CD4-positive, alpha-beta T cell treated with Interferon gamma for 1 hour (primary cell): ENCODE measurements around the gene ARL15.

Source experiments
- DNase-seq: peaks from one replicate; pipeline ENCODE4 v3.0.0-alpha.2; 2020

Gene ARL15

GRCh38 chr5:54243483-54244080 lies 66.8 kb downstream of the ARL15 start:
- no peak for DNase-seq

DNA sequence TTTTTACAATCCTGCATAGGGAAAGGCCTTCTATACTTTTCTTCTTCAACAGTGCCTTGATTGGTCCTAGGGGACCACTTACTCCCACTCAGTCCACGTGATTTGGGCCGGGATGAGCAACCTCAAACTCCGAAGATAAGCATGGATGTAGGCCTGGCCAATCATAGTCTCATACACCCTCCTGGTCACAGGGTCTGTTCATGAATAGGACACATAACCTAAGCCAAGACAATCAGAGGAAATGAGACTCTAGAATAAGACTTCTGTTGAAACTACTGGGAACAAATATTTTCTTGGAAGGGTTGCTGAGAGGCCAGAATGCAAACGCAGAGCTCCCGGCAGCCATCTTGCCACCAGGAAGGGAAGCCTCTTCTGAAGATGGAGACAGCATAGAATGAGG lies 68.1 kb downstream of the ARL15 start:
- DNase-seq: no peak

DNA sequence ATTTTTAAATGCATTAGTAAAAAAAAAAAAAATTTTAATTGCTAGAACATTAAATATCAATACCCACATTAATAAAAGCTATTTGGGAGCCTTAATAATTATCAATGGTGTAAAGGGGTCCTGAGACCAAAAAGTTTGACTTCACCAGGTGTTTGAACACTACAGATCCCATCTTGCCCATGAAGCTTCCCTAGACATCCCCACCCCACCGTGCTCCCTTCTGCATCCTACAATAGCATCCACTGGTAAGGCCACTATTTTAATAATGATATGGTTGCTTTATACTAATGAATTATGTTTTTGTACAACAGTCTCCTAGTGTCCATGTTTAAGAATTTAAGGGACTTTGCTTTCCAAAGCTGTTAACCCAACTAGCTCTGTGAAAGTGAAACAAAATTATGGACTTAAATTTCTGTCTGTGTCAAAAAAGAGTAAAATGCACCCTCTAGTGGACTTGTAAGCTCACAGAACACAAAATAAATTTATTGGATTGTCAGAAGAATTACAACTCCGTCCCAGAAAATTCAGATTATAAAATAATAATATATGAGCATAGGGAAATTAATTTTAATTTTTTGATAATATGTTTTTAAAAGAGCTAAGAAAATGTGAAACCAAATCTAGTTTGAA lies 76.0 kb downstream of the ARL15 start:
- DNase-seq: no peak

DNA sequence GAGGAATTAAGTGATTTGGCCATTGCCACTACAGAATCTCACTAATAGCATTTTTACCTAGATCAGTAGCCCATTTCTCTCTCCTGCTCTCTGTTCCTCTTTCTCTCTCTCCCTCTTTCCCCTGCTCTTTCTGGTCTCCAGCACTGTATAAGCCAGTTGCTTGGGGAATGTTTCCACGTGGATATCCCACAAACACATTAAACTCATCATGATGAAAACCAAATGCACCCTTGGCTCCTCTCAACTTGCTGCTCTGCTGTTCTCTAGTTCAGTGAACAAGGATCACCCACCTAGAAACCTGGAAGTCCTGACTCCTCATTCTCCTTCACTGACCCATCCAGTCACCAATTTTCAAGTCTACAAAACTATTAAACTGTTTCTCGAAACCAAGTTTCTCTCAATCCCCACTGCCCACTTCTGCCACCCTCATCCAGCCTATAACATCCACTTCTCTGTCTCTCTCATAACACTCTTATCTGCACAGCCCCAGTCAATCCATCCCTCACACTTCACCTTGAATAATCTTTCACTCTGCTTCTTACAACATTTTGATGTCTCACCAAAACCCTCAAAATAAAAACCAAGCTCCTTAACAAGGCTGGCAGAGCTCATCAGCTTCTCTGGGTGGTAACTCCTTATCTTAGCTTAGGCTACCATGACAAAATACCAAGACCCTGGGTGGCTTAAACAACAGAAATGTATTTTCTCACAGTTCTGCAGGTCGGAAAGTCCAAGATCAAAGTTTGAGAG lies 79.3 kb downstream of the ARL15 start:
- no peak for DNase-seq

DNA sequence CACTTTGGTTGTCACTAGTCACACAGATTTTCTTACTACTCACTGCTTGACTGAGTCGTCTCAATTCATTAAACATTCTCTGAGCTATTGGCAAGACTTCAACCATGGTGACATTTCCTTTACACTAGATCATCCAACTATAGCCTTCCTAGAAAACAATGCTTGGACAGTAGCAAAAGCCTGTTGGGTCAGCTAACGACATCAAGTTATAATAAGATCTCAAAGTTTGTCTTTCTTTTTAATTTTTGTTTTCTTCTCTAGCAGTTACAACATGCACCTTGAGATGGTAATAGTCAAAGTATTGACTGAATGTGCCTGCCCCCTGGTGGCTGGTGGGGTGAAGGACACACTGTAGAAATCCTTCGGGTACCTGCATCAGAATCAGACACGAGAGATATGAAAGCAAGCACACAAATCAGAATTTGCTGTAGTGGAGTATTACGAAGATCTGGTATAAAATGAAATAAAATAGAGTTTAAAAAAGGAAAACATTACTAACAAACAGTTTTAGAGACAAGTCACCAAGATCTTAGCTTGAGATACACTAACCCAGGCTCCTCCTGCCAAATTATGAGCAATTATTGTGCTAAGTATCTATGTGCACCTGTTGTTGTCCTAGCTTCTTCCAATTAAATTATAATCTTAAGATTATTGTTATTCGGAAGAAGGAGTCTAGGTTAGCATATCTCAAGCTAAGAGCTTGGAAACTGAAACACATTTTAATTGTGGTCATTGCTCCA lies 81.2 kb downstream of the ARL15 start:
- DNase-seq: peak; percentile 39

- DNase-seq: no peak
These were observed 82.6 kb downstream of the ARL15 start for GRCh38 chr5:54227759-54228158.

GRCh38 chr5:54227109-54227508 lies 83.3 kb downstream of the ARL15 start:
- DNase-seq: no peak

- DNase-seq: no peak
These were observed 84.2 kb downstream of the ARL15 start for GRCh38 chr5:54226215-54226614.

DNA sequence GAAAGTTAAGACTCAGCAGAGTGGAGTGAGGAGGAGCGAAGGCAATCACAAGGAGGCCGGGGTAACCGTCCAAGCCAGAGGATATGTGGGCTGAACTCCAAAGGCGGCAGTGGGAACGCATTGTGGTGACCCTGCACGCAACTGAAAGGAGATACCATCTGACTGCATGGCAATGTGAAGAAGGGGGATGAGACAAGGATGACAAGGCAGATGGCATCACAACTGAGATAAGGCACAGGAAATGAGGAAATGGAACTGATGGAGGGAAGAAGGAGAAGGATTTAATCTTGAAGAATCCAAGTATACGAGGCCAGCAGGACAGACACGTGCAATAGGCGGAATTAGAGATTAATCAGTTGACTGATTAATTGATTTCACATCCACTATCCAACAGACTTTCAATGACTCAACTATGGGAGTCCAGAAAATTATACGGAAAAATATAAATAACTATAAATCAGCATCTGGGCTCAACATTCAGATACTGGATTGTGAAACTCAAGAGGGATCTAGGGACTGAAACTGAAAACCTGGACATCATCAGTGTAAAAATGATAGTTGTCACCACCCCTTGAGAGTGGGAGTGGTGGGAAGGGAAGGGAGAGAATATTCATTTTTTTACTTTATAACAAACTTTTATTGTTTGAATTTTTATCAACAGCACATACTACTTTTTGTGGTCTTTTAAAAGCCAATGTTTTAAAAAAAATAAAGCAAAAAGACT lies 86.1 kb downstream of the ARL15 start:
- DNase-seq: no peak

- DNase-seq: no peak
These were observed 88.0 kb downstream of the ARL15 start for GRCh38 chr5:54222336-54222735.

DNA sequence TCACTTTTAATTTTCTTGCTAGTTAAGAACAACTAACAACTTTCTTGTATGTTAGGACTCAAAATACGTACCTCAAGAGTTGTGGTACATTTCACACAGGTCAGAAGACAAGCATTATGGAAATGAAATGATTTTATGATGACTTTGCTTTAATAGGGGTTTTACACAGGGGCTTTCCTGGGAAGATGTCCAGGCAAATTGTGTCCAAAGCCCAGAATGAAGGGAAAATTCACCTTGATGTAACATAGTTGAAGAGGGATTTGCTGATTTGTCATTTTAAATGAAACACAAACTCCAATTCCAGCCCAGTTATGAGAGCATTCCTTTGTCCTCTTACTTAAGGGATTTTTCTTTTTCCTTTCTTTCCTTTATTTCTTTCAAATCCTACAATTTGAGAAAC lies 89.2 kb downstream of the ARL15 start:
- DNase-seq: no peak

DNA sequence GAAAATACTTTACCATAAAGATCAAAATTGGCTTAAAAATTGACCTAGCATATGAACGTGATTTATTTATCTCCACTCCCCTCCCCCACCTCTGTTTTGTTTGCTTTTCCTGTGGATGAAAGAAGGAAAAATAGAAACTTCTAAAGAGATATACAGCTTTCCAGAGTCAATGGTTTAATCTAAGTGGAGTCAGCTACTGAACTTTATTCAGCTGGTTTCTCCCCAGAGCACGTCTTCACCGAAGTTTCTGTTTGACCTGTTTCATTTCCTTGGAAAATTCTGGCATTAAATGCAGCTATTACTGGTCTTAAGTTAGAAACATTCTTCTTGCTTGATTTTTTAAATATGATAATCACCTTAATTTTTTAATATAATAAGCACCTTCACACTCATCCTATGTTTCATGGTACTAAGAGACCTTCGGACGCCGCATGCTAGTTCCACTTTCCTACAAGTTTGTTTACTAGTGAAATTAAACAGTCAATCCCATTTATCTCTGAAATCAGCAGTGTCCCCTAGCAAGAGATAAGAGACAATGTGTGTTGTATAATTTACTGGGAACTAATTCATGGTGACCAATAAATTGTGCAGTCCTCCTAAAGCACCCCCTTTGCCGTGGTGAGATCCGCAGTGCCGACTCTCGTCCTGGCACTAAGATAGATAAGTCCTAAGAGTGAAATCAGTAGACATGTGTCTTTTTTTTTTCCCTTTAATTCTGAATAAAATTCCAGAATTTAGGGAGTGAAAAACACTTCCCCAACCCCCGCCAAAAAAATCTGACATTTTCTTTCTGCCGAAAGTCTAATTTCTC lies 89.9 kb downstream of the ARL15 start:
- no peak for DNase-seq

DNA sequence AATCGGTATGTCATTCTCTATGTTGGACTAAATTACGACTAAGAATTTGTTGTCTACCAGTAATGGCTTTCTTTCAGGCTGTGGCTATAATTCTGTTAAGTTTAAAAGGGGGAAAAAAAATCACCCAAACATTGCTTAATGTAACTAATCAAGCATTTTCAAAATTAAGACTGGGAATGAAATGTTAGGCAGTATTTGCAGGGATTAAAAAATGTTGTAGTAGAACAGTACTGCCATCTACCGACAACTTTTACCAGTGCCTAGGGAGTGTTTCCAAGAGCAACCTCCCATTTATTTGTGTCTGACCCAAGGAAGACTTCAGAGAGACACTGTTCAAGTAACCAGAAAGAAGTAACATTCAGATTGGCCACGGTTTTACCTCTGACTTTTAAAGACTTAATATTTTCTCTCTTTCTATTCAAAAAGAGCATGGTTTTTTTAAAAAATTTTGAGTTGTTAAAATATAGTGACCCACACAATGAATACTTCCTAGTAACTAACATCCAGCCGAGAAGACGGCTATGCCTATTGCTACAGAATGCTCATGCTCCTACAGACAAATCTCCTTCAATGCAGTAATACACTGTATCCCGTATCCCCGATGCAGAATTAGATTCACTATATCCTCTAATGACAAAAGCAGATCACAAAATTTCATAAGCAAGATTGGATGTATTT lies 92.4 kb downstream of the ARL15 start:
- no peak for DNase-seq

GRCh38 chr5:54215233-54215736 lies 95.1 kb downstream of the ARL15 start:
- no peak for DNase-seq

DNA sequence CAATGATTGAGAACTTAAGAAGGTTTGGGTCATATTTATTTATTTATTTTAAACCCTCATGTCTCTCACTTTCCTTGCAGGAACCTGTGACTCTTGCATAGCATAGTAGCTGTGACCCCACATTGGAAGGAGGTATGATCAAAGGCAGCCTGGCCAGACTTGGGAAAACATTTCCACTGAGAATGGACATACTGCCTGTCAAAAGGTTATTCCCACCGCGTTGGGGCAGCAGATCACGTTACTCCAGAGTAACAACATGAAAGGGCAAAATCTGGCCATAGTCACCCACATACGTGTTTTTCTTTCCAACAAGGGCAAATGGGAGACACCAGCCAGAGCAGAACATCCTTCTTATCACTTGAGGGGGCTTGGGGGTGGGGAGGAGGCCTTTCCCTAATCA lies 95.7 kb downstream of the ARL15 start:
- DNase-seq: no peak

- DNase-seq: no peak
These were observed 98.0 kb downstream of the ARL15 start for GRCh38 chr5:54212331-54212730.

DNA sequence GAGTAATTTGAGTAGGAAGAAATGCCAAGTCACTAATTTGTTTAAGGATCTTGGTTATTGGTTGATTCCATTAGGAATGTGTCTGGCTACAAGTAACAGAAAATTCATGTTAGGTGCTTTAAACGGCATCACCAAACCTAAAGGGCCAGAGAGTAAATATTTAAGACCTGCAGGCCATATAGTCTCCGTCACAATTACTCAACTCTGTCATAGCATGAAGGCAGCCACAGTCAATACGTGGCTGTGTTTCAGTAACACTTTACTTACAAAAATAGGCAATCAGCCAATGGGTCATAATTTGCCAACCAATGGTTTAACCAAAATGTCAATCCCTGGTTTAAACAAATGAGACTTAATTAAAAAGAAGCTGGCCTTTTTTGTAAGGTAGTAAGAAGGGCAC lies 98.5 kb downstream of the ARL15 start:
- DNase-seq: no peak

- no peak for DNase-seq
These were observed 102.8 kb downstream of the ARL15 start for GRCh38 chr5:54207566-54207965.

DNA sequence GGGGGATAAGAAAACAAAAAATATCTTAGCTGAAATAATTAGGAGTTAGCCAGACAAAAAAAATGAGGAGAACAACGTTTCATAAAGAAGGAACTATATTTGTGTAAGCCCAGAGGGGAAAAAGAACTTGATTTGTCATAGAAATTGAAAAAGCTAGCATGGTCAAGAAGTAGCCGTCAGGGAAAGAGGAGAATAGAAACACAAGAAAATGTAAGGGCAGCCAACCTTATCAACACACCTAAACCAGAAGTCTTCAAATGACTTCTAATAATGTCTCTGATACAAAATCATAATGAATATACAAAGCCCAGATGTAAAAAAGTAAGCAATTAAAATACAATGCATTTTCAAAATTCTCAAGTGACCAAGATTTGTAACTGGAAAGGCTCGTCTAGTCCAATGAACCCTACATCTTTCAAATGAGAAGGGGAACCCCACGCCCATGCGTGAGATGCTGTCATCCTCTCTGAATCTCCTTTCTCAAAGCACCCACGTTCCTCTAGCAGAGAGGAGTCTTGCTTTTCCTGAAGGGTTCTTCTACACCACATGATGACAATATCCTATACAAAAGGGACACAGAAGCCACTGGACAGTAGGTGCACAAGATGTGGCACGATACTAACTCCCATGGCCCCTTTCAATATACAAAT lies 103.7 kb downstream of the ARL15 start:
- no peak for DNase-seq

DNA sequence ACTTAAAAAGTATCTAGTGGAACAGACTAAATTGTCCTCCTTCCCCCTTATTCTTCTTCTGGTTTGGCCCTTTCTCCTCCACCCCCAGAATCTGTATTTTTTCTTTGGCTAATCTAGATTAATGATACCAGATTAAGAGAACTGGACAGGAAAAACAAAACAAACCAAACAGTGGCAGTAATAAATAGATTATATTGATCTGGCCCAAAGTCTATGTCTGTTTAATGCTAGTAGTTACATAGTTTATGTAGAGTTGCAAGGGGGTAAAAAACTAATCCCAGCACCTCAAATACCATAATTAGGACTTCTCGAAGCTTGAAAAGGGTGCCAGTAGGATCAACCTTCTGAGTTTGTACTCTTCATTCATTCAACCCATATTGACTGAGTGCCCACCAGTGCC lies 104.5 kb downstream of the ARL15 start:
- DNase-seq: no peak

DNA sequence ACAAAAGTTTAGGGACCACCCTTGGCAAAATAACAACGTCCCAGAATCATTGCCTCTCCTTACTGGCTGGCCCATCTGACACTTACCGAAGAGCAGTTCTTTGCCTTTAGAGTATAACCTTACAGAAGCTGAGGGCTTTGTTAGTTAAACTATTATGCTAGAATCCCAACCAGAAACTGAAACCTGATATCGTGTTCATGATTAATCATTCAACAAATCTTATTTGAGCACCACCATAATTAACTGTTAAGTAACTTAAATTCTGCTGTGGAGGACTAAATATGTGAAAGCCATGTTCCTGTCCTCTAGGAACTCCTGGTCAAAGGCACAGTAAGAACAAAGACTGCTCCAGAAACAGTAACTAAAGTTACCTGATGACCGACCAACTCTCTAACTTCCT lies 104.9 kb downstream of the ARL15 start:
- DNase-seq: no peak
